Activated naive CD8-positive, alpha-beta T cell treated with anti-CD3 and anti-CD28 coated beads, Interleukin-2, amount 10 ng/mL, durations not matched to agents 7 days and 5 days (primary cell): Measurements from ENCODE around the gene PLGRKT. TPM values are rescaled to one million over a fixed set of nuclear protein-coding genes. Genes with fewer than 3 reads are reported as not detected.
"Not testable (repeated sequence)": the region's sequence is repeated elsewhere in the genome, so short reads cannot be mapped to it uniquely, and the experiment has no call there.

Experiments used
- ATAC-seq: fragments of 150-1000 bp; cut with Tn5 transposase; one replicate; pipeline ENCODE4 v1.10.0; 2021; ENCODE audit warnings: low read depth, moderate library complexity
- POLR2A ChIA-PET: fragments of 350-600 bp; sonication (Branson Sonifier 250); formaldehyde crosslinking; loops from one replicate; lab custom pipeline; 2021; ENCODE audit warnings: antibody characterized with exemption; lab: Charles Lee
- DNase-seq: peaks from one replicate; pipeline ENCODE4 v3.0.0; 2021
- H3K27ac Mint-ChIP-seq: one replicate; pipeline ENCODE4 v1.8.0; 2022; ENCODE audit warnings: mild to moderate bottlenecking, mixed read lengths
- H3K27me3 Mint-ChIP-seq: one replicate; pipeline ENCODE4 v1.8.0; 2022; ENCODE audit warnings: mild to moderate bottlenecking, moderate library complexity, mixed read lengths
- H3K36me3 Mint-ChIP-seq: one replicate; pipeline ENCODE4 v1.8.0; 2021; ENCODE audit warnings: mild to moderate bottlenecking, mixed read lengths
- H3K4me1 Mint-ChIP-seq: one replicate; pipeline ENCODE4 v1.8.0; 2021; ENCODE audit warnings: mixed read lengths
- H3K4me3 Mint-ChIP-seq: one replicate; pipeline ENCODE4 v1.8.0; 2022; ENCODE audit warnings: mild to moderate bottlenecking, moderate library complexity, mixed read lengths
- H3K9me3 Mint-ChIP-seq: one replicate; pipeline ENCODE4 v1.8.0; 2021; ENCODE audit warnings: mixed read lengths
- total RNA-seq, 2 experiments: library from RNA; stranded (reverse); gene quantifications; one replicate each; pipeline ENCODE4 v1.2.3, GENCODE V29; 2021

PLGRKT gene
- total RNA-seq, 2 experiments from 2014 or later, result 25.5 to 27.0 TPM

DNA sequence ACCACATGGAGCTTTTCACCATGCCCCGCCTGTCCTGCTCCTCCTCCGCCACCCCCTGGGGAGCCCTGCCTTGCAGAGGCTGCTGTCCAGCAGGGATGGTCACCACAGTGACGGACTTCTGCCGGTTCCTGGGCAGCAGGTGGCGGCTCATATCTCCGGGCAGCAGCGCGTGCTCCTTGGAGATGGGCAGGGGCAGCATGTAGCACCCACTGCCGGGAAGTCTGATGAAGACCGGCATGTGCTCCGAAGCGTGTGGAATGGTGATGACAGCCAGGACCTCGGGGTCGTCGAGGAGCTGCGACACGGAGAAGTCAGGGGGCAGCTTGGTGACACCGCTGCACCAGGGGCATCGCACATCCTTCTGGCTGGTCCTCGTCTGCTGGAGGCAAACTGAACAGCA is 19.2 kb downstream of the PLGRKT start:
- POLR2A ChIA-PET, result no interaction called here
- H3K36me3 Mint-ChIP-seq, result peaks cover 40% of the 10 kb centered on the region
- H3K9me3 Mint-ChIP-seq, result peaks cover 2% of the 10 kb centered on the region

DNA sequence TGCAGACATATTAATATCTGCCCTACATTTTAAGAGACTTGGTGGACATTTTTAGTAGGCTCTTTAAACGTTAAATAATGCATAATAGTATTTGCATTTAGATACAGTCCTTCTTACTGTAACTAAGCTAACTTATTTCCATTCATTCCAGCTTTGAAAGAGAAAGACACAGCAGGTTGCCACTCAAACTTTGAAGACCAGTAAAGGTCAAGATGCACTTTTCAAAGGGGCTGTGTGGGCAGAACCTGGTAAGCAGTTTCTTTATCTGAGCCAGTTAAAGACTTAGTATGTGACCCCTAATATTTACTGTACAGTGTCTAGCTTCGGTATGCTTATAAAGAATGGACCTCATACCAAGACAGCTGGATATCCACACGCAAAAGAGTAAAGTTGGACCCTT is 20.8 kb downstream of the PLGRKT start:
- Mint-ChIP-seq H3K36me3 (peaks cover 42% of the 10 kb centered on the region), H3K4me1 (peaks cover 7% of the 10 kb centered on the region), H3K27me3 (no peaks in the 10 kb centered on the region), H3K9me3 (peaks cover 4% of the 10 kb centered on the region), H3K4me3 (no peak overlapping the region), H3K27ac (no peak overlapping the region)
- DNase-seq (no peak), ATAC-seq (no peak)
- POLR2A ChIA-PET, result no interaction called here

More for the DNA sequence above, 19.2 kb downstream of the PLGRKT start:
- no peaks in the 10 kb centered on the region for H3K27me3 Mint-ChIP-seq
- ATAC-seq (no peak), DNase-seq (no peak)
- H3K4me3 Mint-ChIP-seq, result no peak overlapping the region
- no peak overlapping the region for H3K27ac Mint-ChIP-seq
- peaks cover 7% of the 10 kb centered on the region for H3K4me1 Mint-ChIP-seq

DNA sequence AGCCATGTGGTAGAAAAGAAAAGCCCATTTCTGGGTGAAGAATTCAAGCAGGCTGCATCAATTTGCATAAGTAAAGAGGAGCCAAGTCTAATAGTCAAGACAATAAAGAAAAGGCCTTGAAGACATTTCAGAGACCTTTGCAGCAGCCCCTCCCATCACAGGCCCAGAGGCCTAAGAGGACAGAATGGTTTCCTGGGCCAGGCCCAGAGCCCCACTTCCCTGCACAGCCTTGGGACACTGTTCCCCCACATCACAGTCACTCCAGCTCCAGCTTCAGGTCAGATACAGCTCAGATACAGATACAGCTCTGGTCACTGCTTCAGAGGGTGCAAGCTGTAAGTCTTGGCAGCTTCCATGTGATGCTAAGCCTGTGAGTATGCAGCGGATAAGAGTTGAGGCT is 29.1 kb downstream of the PLGRKT start:
- no peaks in the 10 kb centered on the region for H3K27me3 Mint-ChIP-seq
- no peak overlapping the region for H3K27ac Mint-ChIP-seq
- peaks cover 21% of the 10 kb centered on the region for H3K9me3 Mint-ChIP-seq
- POLR2A ChIA-PET, result no interaction called here
- DNase-seq (no peak), ATAC-seq (no peak)
- H3K36me3 Mint-ChIP-seq, result peaks cover 37% of the 10 kb centered on the region
- H3K4me1 Mint-ChIP-seq, result no peaks in the 10 kb centered on the region
- no peak overlapping the region for H3K4me3 Mint-ChIP-seq

DNA sequence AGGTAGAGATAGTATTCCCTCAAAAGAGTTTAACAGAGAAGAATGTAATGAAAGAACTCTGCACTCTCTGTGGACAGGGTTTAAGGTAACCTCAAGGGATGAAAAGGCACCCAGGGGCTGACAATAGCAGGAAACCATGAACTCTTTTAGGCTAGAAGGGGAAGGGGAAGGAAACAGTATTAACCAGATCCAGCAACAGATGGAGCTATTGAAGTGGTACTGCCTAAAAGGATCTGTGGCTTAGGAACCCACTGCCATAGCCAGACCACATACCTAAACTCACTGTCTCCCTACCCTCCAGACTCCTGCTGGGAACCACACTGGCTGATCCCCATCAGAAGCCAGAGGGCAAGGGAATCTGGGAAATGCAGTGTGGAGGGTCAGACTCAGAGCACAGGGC is 35.5 kb downstream of the PLGRKT start:
- H3K4me1 Mint-ChIP-seq, result peaks cover 6% of the 10 kb centered on the region
- ATAC-seq, result no peak
- peaks cover 27% of the 10 kb centered on the region for H3K36me3 Mint-ChIP-seq
- POLR2A ChIA-PET, result no interaction called here
- no peak overlapping the region for H3K4me3 Mint-ChIP-seq
- no peak overlapping the region for H3K27ac Mint-ChIP-seq
- peaks cover 13% of the 10 kb centered on the region for H3K9me3 Mint-ChIP-seq
- no peak for DNase-seq
- H3K27me3 Mint-ChIP-seq, result no peaks in the 10 kb centered on the region

GRCh38 chr9:5397547-5397946 is 40.2 kb downstream of the PLGRKT start:
- H3K27me3 Mint-ChIP-seq, H3K27ac Mint-ChIP-seq, H3K4me1 Mint-ChIP-seq, POLR2A ChIA-PET, ATAC-seq, H3K36me3 Mint-ChIP-seq, H3K9me3 Mint-ChIP-seq, H3K4me3 Mint-ChIP-seq, DNase-seq: not testable (repeated sequence)

DNA sequence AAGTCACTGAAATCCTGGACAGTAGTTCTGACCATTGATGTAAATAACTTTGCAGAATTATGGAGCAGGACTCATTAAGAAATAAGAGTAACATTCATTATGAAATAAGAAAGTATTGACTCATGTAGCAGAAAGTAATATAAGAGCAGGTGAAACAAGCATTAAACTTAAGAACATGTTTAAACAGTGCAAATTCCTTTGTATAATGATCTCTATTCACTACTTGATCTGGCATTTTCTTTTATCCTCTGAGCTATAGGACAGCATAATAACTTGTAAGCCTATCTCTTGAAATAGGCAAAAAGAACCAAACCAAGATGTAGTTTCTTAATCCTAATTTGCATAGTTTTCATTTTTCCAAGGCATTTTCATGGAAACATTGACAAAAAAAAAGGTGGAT is 42.3 kb downstream of the PLGRKT start:
- H3K9me3 Mint-ChIP-seq, result no peaks in the 10 kb centered on the region
- POLR2A ChIA-PET, result no interaction called here
- no peak overlapping the region for H3K4me3 Mint-ChIP-seq
- peaks cover 6% of the 10 kb centered on the region for H3K36me3 Mint-ChIP-seq
- H3K27ac Mint-ChIP-seq, result no peak overlapping the region
- H3K4me1 Mint-ChIP-seq, result peaks cover 3% of the 10 kb centered on the region
- no peak for ATAC-seq
- H3K27me3 Mint-ChIP-seq, result no peaks in the 10 kb centered on the region
- no peak for DNase-seq

DNA sequence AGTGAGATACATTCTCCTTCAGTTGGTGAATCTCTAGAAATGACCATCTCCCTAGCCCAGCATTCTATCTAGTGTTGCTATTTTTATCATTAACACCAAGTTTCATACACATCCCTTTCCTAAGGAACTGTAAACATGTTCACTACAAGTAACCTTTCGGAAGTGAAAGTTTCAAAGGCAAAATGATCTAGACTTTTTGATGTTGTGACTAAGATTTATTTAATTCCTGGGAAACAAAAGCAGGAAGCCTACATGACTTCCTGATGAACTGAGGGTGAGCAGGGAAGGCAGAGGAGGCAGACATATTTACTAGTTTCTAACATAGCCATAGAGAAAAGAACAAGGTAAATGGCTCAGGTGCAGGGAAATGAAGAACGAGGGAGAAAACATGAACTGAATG is 43.7 kb downstream of the PLGRKT start:
- H3K4me3 Mint-ChIP-seq, H3K27me3 Mint-ChIP-seq, POLR2A ChIA-PET, ATAC-seq, DNase-seq, H3K4me1 Mint-ChIP-seq, H3K36me3 Mint-ChIP-seq, H3K9me3 Mint-ChIP-seq, H3K27ac Mint-ChIP-seq: not testable (repeated sequence)

- no peak for ATAC-seq
- Mint-ChIP-seq H3K4me3 (no peak overlapping the region), H3K4me1 (peaks cover 13% of the 10 kb centered on the region), H3K36me3 (peaks cover 6% of the 10 kb centered on the region), H3K9me3 (no peaks in the 10 kb centered on the region), H3K27ac (no peak overlapping the region), H3K27me3 (no peaks in the 10 kb centered on the region)
- POLR2A ChIA-PET, result no interaction called here
- DNase-seq, result no peak
Observed at GRCh38 chr9:5393497-5393896, 44.2 kb downstream of the PLGRKT start.

DNA sequence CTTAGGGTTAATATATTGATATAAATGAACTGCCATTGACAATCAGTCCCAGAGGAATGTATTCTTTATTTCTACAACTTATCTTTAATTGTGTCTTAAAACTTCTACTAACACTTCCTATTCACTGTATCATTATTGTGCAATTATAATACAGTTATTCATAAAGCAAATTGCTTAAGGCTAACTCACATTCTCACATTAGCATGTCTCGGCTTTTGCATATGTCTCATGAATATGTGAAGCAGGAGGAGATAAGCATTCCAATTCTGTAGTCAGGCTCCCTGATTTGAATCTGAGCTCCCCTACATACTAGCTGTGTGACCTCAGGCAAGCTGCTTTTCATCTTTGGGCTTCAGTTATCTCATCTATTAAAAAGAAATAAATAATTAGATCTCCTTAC is 45.4 kb downstream of the PLGRKT start:
- Mint-ChIP-seq H3K27me3 (no peaks in the 10 kb centered on the region), H3K4me3 (no peak overlapping the region), H3K4me1 (peaks cover 14% of the 10 kb centered on the region), H3K9me3 (no peaks in the 10 kb centered on the region), H3K27ac (no peak overlapping the region), H3K36me3 (peaks cover 6% of the 10 kb centered on the region)
- POLR2A ChIA-PET, result no interaction called here
- no peak for ATAC-seq
- no peak for DNase-seq

DNA sequence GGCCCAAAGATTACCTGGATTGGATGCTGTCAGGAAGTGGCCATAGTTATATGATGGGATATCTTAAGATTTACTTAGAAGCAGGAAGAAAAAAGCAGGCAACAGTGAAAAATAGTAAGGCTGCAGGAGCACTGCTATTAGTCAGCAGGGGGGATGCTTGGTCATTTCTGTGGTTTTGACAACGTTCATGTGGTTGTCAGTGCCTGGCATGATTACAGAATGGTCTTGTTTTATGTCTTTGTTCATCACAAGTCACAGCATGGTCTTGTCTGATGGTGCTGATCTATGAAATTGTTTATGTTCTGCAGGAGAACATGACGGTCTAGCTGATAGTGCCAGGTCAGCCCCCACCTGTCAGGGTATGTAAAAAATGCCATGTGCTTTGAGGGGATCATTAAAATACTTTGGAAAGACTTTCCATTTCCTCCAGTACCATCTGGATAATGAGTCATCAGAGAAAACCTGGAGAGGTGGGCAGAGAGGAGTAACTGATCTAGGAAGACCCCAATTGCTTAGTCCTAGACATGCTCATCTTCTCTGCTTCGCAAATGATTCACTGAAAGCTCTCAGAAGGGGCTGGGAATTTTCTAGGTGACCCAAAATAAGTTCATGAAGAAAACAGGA is 48.5 kb downstream of the PLGRKT start:
- Mint-ChIP-seq H3K4me3 (peak overlapping the region; percentile 6), H3K9me3 (peaks cover 1% of the 10 kb centered on the region), H3K4me1 (peaks cover 20% of the 10 kb centered on the region), H3K36me3 (peaks cover 9% of the 10 kb centered on the region), H3K27ac (no peak overlapping the region), H3K27me3 (no peaks in the 10 kb centered on the region)
- POLR2A ChIA-PET, result no interaction called here
- DNase-seq, result no peak
- no peak for ATAC-seq

GRCh38 chr9:5388026-5388819 is 49.5 kb downstream of the PLGRKT start:
- Mint-ChIP-seq H3K36me3 (peaks cover 8% of the 10 kb centered on the region), H3K27me3 (no peaks in the 10 kb centered on the region), H3K27ac (no peak overlapping the region), H3K4me1 (peaks cover 18% of the 10 kb centered on the region), H3K9me3 (peaks cover 1% of the 10 kb centered on the region), H3K4me3 (no peak overlapping the region)
- DNase-seq (no peak), ATAC-seq (no peak)
- POLR2A ChIA-PET, result no interaction called here

DNA sequence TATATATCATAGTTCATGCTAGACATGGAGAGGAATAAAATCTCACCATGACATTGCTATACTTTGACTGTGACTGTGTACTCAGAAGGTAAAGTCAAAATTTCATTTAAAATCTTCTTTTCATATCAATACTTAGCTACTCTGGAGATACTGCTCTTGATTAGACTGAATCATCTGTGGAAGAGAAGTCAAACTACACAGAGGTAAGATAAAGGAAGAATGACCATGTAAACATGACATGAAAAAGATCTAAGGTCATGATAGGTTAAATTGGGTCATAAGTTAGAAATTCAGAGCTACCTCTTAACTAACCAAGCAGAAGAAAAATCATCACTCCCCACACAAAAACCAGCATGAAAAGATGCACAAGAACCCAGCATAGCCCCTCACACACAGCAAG is 53.3 kb downstream of the PLGRKT start:
- Mint-ChIP-seq H3K9me3 (peaks cover 1% of the 10 kb centered on the region), H3K4me1 (peaks cover 16% of the 10 kb centered on the region), H3K27ac (no peak overlapping the region), H3K4me3 (no peak overlapping the region), H3K36me3 (peaks cover 23% of the 10 kb centered on the region), H3K27me3 (no peaks in the 10 kb centered on the region)
- POLR2A ChIA-PET, result no interaction called here
- DNase-seq, result no peak
- ATAC-seq, result no peak

GRCh38 chr9:5382479-5382878 is 55.2 kb downstream of the PLGRKT start:
- peaks cover 1% of the 10 kb centered on the region for H3K9me3 Mint-ChIP-seq
- no peaks in the 10 kb centered on the region for H3K27me3 Mint-ChIP-seq
- H3K27ac Mint-ChIP-seq, result no peak overlapping the region
- ATAC-seq (no peak), DNase-seq (no peak)
- POLR2A ChIA-PET, result no interaction called here
- H3K36me3 Mint-ChIP-seq, result peaks cover 23% of the 10 kb centered on the region
- no peak overlapping the region for H3K4me3 Mint-ChIP-seq
- peaks cover 6% of the 10 kb centered on the region for H3K4me1 Mint-ChIP-seq

- Mint-ChIP-seq H3K9me3 (no peaks in the 10 kb centered on the region), H3K27me3 (no peaks in the 10 kb centered on the region), H3K27ac (no peak overlapping the region), H3K36me3 (peaks cover 16% of the 10 kb centered on the region), H3K4me1 (peaks cover 17% of the 10 kb centered on the region), H3K4me3 (no peak overlapping the region)
- POLR2A ChIA-PET, result no interaction called here
- no peak for DNase-seq
- ATAC-seq, result no peak
Observed at GRCh38 chr9:5375790-5376477, 61.8 kb downstream of the PLGRKT start.
